Neutrophil (primary cell): ENCODE results near the gene PAM16.

Experiments
- H3K27ac ChIP-seq: fragments of 200-600 bp; sonication (generic); 2 replicates; pipeline ENCODE4 v1.5.1; 2016; ENCODE audit warnings: mild to moderate bottlenecking, moderate library complexity
- H3K27me3 ChIP-seq: fragments of 200-600 bp; sonication (generic); 2 replicates; pipeline ENCODE4 v1.6.0; 2016; ENCODE audit warnings: mild to moderate bottlenecking
- H3K36me3 ChIP-seq: fragments of 200-600 bp; sonication (generic); 2 replicates; pipeline ENCODE4 v1.5.1; 2017
- H3K4me1 ChIP-seq, 2 experiments: fragments of 200-600 bp in 1 of 2; sonication (generic) in 1 of 2; 1 replicate in 1 of 2; 2 replicates in 1 of 2; pipeline versions ENCODE4 v1.5.1 to v1.6.1; 2013 to 2016; ENCODE audit warnings: low read depth in 1 of 2, low read length in 1 of 2, mild to moderate bottlenecking in 1 of 2, moderate library complexity in 1 of 2; ENCODE audit not compliant: control insufficient read depth in 1 of 2, insufficient read depth in 1 of 2
- H3K4me3 ChIP-seq, 2 experiments: fragments of 200-600 bp in 1 of 2; sonication (generic) in 1 of 2; 1 replicate in 1 of 2; 2 replicates in 1 of 2; pipeline ENCODE4 v1.5.1; 2013 to 2016; ENCODE audit warnings: low read depth in 1 of 2, low read length in 1 of 2, mild to moderate bottlenecking in 1 of 2, moderate library complexity in 1 of 2
- H3K9me3 ChIP-seq: fragments of 200-600 bp; sonication (generic); 2 replicates; pipeline ENCODE4 v1.5.1; 2016
- TF ChIP-seq, protein P1 (sequence below): fragments of 200-600 bp; sonication (generic); IDR thresholded peaks from 2 replicates; pipeline ENCODE4 v1.5.1; 2016; ENCODE audit warnings: antibody characterized with exemption

Gene PAM16

DNA sequence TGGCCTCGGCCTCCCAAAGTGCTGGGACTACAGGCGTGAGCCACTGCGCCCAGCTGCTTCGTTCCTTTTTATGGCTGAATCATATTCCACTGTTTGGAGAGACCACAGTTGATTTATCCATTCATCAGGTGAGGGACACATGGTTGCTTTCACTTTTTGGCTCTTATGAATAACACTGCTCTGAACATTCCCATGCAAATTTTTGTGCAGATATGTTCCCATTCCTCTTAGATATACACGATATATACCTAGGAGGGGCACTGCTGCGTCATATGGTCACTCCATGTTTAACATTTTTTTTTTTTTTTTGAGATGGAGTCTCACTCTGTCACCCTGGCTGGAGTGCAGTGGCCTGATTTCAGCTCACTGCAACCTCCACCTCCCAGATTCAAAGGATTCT is 49.2 kb downstream of the PAM16 start:
- Histone ChIP-seq H3K4me1 (peaks cover 6 to 9% of the 10 kb centered on the region in 2 experiments), H3K27me3 (no peaks in the 10 kb centered on the region), H3K36me3 (peaks cover 8% of the 10 kb centered on the region), H3K4me3 (no peak overlapping the region), H3K9me3 (no peaks in the 10 kb centered on the region), H3K27ac (no peak overlapping the region)
- TF ChIP-seq, protein P1, sequence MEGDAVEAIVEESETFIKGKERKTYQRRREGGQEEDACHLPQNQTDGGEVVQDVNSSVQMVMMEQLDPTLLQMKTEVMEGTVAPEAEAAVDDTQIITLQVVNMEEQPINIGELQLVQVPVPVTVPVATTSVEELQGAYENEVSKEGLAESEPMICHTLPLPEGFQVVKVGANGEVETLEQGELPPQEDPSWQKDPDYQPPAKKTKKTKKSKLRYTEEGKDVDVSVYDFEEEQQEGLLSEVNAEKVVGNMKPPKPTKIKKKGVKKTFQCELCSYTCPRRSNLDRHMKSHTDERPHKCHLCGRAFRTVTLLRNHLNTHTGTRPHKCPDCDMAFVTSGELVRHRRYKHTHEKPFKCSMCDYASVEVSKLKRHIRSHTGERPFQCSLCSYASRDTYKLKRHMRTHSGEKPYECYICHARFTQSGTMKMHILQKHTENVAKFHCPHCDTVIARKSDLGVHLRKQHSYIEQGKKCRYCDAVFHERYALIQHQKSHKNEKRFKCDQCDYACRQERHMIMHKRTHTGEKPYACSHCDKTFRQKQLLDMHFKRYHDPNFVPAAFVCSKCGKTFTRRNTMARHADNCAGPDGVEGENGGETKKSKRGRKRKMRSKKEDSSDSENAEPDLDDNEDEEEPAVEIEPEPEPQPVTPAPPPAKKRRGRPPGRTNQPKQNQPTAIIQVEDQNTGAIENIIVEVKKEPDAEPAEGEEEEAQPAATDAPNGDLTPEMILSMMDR, result no peak

DNA sequence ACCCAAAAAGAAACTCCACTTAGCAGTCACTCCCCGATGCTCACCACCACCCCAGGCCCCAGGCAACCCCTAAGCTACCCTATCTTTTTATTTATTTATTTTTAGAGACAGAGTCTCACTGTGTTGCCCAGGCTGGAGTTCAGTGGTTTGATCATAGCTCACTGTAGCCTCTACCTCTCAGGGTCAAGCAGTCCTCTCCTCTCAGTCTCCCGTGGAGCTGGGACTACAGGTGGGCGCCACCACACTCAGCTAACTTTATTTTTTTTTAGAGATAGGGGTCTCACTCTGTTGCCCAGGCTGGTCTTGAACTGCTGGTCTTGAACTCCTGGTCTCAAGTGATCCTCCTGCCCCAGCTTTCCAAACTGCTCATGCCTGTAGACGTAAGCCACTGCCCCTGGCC is 49.9 kb downstream of the PAM16 start:
- Histone ChIP-seq H3K36me3 (peaks cover 8% of the 10 kb centered on the region), H3K9me3 (no peaks in the 10 kb centered on the region), H3K4me1 (peaks cover 0 to under 1% of the 10 kb centered on the region in 2 experiments), H3K4me3 (no peak overlapping the region), H3K27me3 (no peaks in the 10 kb centered on the region), H3K27ac (no peak overlapping the region)
- TF ChIP-seq, protein P1, result no peak

DNA sequence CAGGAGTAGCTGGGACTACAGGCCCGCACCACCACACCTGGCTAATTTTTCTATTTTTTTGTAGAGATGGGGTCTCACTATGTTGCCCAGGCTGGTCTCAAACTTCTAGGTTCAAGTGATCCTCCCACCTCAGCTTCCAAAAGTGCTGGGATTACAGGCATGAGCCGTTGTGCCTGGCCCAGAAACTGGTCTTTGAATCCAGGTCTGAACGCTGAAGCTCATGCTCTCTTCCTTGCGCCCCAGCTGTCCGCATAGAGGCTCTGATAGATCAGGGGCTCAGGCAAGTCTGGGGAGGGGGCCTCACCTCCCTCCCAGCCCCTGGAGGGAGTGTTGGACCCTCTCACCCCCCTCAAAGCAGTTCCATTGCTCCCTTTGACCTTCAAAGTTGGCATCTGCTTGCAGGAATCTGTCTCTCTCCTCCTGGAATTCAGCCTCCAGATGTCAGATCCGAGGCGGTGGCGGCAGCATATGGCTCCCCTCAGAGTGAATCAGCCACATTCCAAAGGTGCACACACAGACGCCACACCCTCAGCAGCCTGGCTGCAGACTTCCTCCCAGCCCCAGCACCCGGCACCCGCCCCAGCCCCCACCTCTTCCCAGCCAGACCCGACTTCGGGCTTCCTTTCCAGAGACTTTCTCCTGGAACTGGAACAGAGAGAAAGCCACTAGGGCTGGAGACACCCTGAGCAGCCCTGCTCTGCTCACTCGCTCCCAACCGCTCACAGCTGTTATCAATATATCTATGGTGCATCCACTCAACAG is 52.2 kb downstream of the PAM16 start:
- TF ChIP-seq, protein P1, result no peak
- no peaks in the 10 kb centered on the region for H3K4me1 ChIP-seq
- H3K9me3 ChIP-seq, result no peaks in the 10 kb centered on the region
- H3K36me3 ChIP-seq, result peaks cover 8% of the 10 kb centered on the region
- H3K27ac ChIP-seq, result no peak overlapping the region
- peaks cover 18% of the 10 kb centered on the region for H3K27me3 ChIP-seq
- H3K4me3 ChIP-seq, result no peak overlapping the region

GRCh38 chr16:4297480-4297879 is 53.6 kb downstream of the PAM16 start:
- TF ChIP-seq, protein P1, result no peak
- H3K27me3 ChIP-seq, result peaks cover 30% of the 10 kb centered on the region
- H3K4me1 ChIP-seq, result no peaks in the 10 kb centered on the region
- H3K9me3 ChIP-seq, result no peaks in the 10 kb centered on the region
- H3K36me3 ChIP-seq, result peaks cover 8% of the 10 kb centered on the region
- no peak overlapping the region for H3K27ac ChIP-seq
- no peak overlapping the region for H3K4me3 ChIP-seq

DNA sequence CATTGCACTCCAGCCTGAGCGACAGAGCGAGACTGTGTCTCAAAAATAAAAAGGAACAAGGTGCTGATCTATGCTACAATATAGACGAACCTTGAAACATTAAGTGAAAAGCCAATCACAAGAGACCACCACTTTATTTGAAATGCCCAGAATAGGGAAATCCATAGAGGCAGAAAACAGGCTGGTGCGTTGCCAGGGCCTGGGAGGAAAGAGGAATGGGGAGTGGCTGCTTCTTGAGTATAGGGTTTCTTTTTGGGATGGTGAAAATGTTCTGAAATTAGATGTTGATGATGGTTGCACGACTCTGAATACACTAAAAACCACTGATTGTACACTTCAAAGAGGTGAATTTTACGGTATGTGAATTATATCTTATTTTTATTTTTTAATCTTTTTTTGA is 55.5 kb downstream of the PAM16 start:
- Histone ChIP-seq H3K27ac (no peak overlapping the region), H3K4me1 (no peaks in the 10 kb centered on the region), H3K36me3 (no peaks in the 10 kb centered on the region), H3K9me3 (no peaks in the 10 kb centered on the region), H3K4me3 (no peak overlapping the region), H3K27me3 (peaks cover 30% of the 10 kb centered on the region)
- TF ChIP-seq, protein P1, result no peak
